SKM-1 (cell line): ENCODE results near the gene C11orf65.
"Not testable (repeated sequence)": the region's sequence is repeated elsewhere in the genome, so short reads cannot be mapped to it uniquely, and the experiment has no call there.

Experiments used
- DNase-seq: peaks from one replicate; lab custom pipeline; 2025; ENCODE audit not compliant: unreplicated experiment; lab: John Stamatoyannopoulos, UW

C11orf65 gene

GRCh38 chr11:108373505-108373904, 93.8 kb downstream of the C11orf65 start:
- not testable (repeated sequence) for DNase-seq

- no peak for DNase-seq
Observed at GRCh38 chr11:108370990-108371389, 96.3 kb downstream of the C11orf65 start.

- no peak for DNase-seq
Observed at GRCh38 chr11:108370315-108370714, 97.0 kb downstream of the C11orf65 start.

GRCh38 chr11:108369064-108369463, 98.3 kb downstream of the C11orf65 start:
- DNase-seq: no peak

- DNase-seq: no peak
Observed at GRCh38 chr11:108368134-108368533, 99.2 kb downstream of the C11orf65 start.

- no peak for DNase-seq
Observed at GRCh38 chr11:108364159-108364558, 103.2 kb downstream of the C11orf65 start.

GRCh38 chr11:108351468-108351867, 115.9 kb downstream of the C11orf65 start:
- no peak for DNase-seq

- DNase-seq: no peak
Observed at GRCh38 chr11:108346451-108346850, 120.9 kb downstream of the C11orf65 start.

- no peak for DNase-seq
Observed at GRCh38 chr11:108345767-108346166, 121.6 kb downstream of the C11orf65 start.

- DNase-seq: no peak
Observed at GRCh38 chr11:108343714-108344113, 123.6 kb downstream of the C11orf65 start.

- no peak for DNase-seq
Observed at GRCh38 chr11:108341654-108342053, 125.7 kb downstream of the C11orf65 start.

- no peak for DNase-seq
Observed at GRCh38 chr11:108340973-108341372, 126.4 kb downstream of the C11orf65 start.

GRCh38 chr11:108338750-108339149, 128.6 kb downstream of the C11orf65 start:
- no peak for DNase-seq

- no peak for DNase-seq
Observed at GRCh38 chr11:108333403-108333899, 133.9 kb downstream of the C11orf65 start.
